Kidney (tissue), 14 donors: ENCODE results near the gene ISX. TPM values are rescaled to one million over a fixed set of nuclear protein-coding genes. Genes with fewer than 3 reads are reported as not detected.

Experiments used
- DNase-seq, 5 donors: peaks; one replicate each; pipeline ENCODE4 v3.0.0-alpha.2; 2013 to 2020
- FAIRE-seq: peaks from 2 replicates; lab custom pipeline; 2012; peaks lifted over from hg19 to GRCh38; lab: Jason Lieb, UNC
- H3K27ac ChIP-seq, 2 donors: one replicate each; pipeline ENCODE4 v1.7.0; 2013; ENCODE audit warnings: low read depth in 2 of 2, low read length in 2 of 2, inconsistent platforms in 1 of 2
- H3K27me3 ChIP-seq: one replicate; pipeline ENCODE4 v1.7.1; 2013; ENCODE audit warnings: low read length, inconsistent platforms; ENCODE audit not compliant: control insufficient read depth, insufficient read depth
- H3K36me3 ChIP-seq, 3 donors: one replicate each; pipeline versions ENCODE4 v1.7.0 to v1.7.1; 2013; ENCODE audit warnings: low read length in 3 of 3, control low read depth in 1 of 3, inconsistent platforms in 1 of 3; ENCODE audit not compliant: insufficient read depth in 3 of 3, control insufficient read depth in 2 of 3
- H3K4me1 ChIP-seq, 3 donors: one replicate each; pipeline versions ENCODE4 v1.7.0 to v1.7.1; 2013; ENCODE audit warnings: low read length in 3 of 3, inconsistent platforms in 1 of 3, low read depth in 1 of 3; ENCODE audit not compliant: control insufficient read depth in 2 of 3, insufficient read depth in 2 of 3
- H3K4me3 ChIP-seq, 3 donors: one replicate each; pipeline versions ENCODE4 v1.7.0 to v1.8.1; 2013; ENCODE audit warnings: low read length in 3 of 3, control low read depth in 1 of 3, inconsistent platforms in 1 of 3
- H3K9ac ChIP-seq, 3 donors: one replicate each; pipeline versions ENCODE4 v1.7.0 to v1.7.1; 2013; ENCODE audit warnings: low read length in 3 of 3, control low read depth in 1 of 3, inconsistent platforms in 1 of 3
- H3K9me3 ChIP-seq, 3 donors: one replicate each; pipeline versions ENCODE4 v1.7.0 to v1.7.1; 2013; ENCODE audit warnings: low read length in 3 of 3, control low read depth in 1 of 3, inconsistent platforms in 1 of 3; ENCODE audit not compliant: control insufficient read depth in 2 of 3, insufficient read depth in 1 of 3
- intact Hi-C: fragments of 100-400 bp; cut with DNase I; formaldehyde crosslinking; loops from one replicate; pipeline ENCODE4 v1.11.1; 2022
- polyA plus RNA-seq: library from polyadenylated mRNA; stranded (reverse); fragments of 350-450 nt; fragmentation: Illumina TruSeq; extraction: RNeasy Lipid Tissue Mini Kit (QIAGEN cat#74804); gene quantifications from one replicate; pipeline ENCODE4 v1.2.3, GENCODE V29; 2014; ENCODE audit warnings: low read depth, low replicate concordance; ENCODE audit not compliant: insufficient read depth
- total RNA-seq: library from RNA; stranded (reverse); fragmentation: NEBNext Ultra II Directional; extraction: Animal tissue kit (Norgen Biotek cat#: 25700); gene quantifications from one replicate; pipeline ENCODE4 v1.2.1, GENCODE V29; 2021
- TF ChIP-seq, protein P1 (sequence below): IDR thresholded peaks from 3 replicates; pipeline ENCODE4 v1.5.1; 2012; ENCODE audit warnings: mild to moderate bottlenecking, moderate library complexity, borderline replicate concordance; ENCODE audit not compliant: insufficient read depth; ENCODE audit errors: extremely low read depth
- donor health status: control.
- donor health status: control.
- donor health status: control.
- donor health status: control.
- donor health status: control.
- donor health status: DM: yes; HTN: yes; CAD: no.
- donor health status: Normal renal cell carcinoma (clear cell type).

The ISX gene
- total and polyA plus RNA-seq, 2 donors from 2014 or later: not detected

DNA sequence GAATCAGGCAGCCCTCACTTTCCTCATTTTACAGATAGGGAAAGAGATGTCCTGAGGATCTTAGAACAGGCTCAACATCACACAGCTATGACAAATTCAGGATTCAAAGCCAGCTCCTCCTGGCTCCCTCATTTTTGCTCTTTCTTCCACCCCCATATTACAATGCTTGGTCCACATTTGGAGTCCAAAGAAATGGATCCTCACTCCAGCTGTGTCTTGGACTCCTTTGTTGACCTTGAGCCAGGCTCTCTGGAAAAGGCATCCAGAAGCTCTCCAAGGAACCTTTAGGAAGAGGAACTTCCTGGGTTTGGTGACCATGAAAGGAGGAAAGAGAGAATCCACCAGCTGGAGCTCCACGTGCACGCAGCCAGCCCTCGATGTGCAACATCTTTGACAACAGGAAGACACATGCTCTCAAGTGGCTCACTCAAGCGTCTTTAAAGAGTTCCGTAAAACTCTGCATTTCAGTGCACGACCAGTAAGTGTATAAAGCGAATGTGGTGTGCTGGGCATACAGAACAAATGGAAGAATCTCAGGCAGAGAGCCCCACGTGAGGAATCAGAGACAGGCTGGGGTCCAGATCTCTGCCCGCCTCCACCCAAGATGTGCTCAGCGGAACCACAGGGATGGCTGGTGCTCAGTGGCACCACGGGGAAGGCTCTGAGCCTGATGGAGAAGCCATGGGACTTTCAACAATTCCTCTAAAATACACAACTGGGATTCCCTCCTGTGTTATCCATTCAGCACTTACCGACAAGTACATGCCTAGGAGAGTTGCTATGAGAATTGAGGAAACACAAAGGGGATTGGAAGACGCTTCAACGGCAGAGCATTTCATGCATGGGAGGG is 48.4 kb downstream of the ISX start:
- intact Hi-C loops: no loop called here
- no peak overlapping the region for H3K9ac ChIP-seq
- no peaks in the 10 kb centered on the region for H3K4me1 ChIP-seq
- H3K9me3 ChIP-seq: no peaks in the 10 kb centered on the region
- H3K27me3 ChIP-seq: no peaks in the 10 kb centered on the region
- no peak overlapping the region for H3K27ac ChIP-seq
- H3K4me3 ChIP-seq: no peak overlapping the region
- TF ChIP-seq, protein P1, sequence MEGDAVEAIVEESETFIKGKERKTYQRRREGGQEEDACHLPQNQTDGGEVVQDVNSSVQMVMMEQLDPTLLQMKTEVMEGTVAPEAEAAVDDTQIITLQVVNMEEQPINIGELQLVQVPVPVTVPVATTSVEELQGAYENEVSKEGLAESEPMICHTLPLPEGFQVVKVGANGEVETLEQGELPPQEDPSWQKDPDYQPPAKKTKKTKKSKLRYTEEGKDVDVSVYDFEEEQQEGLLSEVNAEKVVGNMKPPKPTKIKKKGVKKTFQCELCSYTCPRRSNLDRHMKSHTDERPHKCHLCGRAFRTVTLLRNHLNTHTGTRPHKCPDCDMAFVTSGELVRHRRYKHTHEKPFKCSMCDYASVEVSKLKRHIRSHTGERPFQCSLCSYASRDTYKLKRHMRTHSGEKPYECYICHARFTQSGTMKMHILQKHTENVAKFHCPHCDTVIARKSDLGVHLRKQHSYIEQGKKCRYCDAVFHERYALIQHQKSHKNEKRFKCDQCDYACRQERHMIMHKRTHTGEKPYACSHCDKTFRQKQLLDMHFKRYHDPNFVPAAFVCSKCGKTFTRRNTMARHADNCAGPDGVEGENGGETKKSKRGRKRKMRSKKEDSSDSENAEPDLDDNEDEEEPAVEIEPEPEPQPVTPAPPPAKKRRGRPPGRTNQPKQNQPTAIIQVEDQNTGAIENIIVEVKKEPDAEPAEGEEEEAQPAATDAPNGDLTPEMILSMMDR: no peak
- H3K36me3 ChIP-seq: no peaks in the 10 kb centered on the region
- FAIRE-seq (no peak), DNase-seq (no peak)

DNA sequence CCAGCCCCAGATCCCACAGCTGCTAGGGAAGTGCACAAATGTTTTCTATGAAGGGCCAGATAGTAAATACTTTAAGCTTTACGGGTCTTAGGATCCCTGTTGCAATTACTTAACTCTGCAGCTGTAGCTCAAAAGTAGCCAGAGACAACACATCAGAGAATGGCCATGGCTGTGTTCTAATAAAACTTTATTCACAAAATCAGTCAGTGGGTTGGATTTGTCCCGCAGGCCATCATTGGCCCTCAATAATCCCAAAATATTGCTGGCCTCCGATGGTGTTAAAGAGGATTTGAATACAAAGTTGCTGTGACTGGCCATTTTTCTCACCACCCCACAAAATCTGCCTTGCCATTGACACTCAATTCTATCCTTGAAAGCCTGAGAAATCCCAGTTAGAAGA is 49.6 kb downstream of the ISX start:
- Histone ChIP-seq H3K9ac (no peak overlapping the region), H3K4me1 (no peaks in the 10 kb centered on the region), H3K9me3 (no peaks in the 10 kb centered on the region), H3K36me3 (no peaks in the 10 kb centered on the region), H3K27ac (no peak overlapping the region), H3K4me3 (no peak overlapping the region), H3K27me3 (no peaks in the 10 kb centered on the region)
- TF ChIP-seq, protein P1: no peak
- no peak for DNase-seq
- no peak for FAIRE-seq
- intact Hi-C loops: no loop called here

DNA sequence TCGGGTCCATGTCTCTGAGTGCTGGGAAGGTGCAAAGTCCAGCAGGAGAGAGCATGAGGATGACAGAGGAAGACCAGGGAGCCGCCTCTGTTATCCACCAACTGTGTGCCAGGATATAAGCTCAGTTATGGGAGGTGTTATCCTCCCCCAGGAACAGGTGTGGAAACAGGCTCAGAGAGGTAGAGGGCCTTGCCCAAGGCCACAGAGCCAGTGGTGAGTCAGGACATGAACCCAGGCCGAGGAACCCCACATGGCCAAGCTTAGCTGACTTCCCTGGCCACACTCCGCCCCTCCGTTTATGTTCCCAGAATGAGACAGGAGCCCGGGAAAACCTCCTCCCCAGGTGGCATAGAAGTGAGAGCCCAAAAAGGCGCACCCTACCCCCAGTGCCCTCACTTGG is 50.3 kb downstream of the ISX start:
- DNase-seq: no peak

More for the DNA sequence above, 50.3 kb downstream of the ISX start:
- Histone ChIP-seq H3K27me3 (no peaks in the 10 kb centered on the region), H3K9ac (no peak overlapping the region), H3K4me3 (no peak overlapping the region), H3K27ac (no peak overlapping the region), H3K36me3 (no peaks in the 10 kb centered on the region), H3K4me1 (no peaks in the 10 kb centered on the region), H3K9me3 (no peaks in the 10 kb centered on the region)
- TF ChIP-seq, protein P1: no peak
- FAIRE-seq: no peak
- intact Hi-C loops: no loop called here
